Keratinocyte (primary cell): ENCODE data around the gene PLEKHA8. TPM values are rescaled to one million over a fixed set of nuclear protein-coding genes. Genes with fewer than 3 reads are reported as not detected.

Source experiments
- DNase-seq: peaks from one replicate; pipeline ENCODE4 v3.0.0-alpha.2; 2011; ENCODE audit warnings: low read depth, missing footprints, low spot score
- FAIRE-seq: peaks from 2 replicates; lab custom pipeline; 2011; peaks lifted over from hg19 to GRCh38; lab: Jason Lieb, UNC
- H2AFZ ChIP-seq: 2 replicates; pipeline ENCODE4 v1.6.0; 2012; ENCODE audit warnings: low read length, control low read depth, inconsistent platforms; ENCODE audit not compliant: control insufficient read depth
- H3K27ac ChIP-seq: 2 replicates; pipeline ENCODE4 v1.5.1; 2011; ENCODE audit warnings: low read length; ENCODE audit not compliant: control insufficient read depth, insufficient read depth
- H3K27me3 ChIP-seq: 3 replicates; pipeline ENCODE4 v1.6.0; 2011; ENCODE audit warnings: low read length; ENCODE audit not compliant: control insufficient read depth, insufficient read depth; ENCODE audit errors: extremely low read depth
- H3K36me3 ChIP-seq, 2 experiments: 2 replicates in 1 of 2; 3 replicates in 1 of 2; pipeline ENCODE4 v1.5.1; 2011; ENCODE audit warnings: low read length in 2 of 2, mild to moderate bottlenecking in 1 of 2; ENCODE audit not compliant: control insufficient read depth in 2 of 2, insufficient read depth in 2 of 2; ENCODE audit errors: extremely low read depth in 1 of 2
- H3K4me1 ChIP-seq: 3 replicates; pipeline ENCODE4 v1.5.1; 2011; ENCODE audit warnings: low read length; ENCODE audit not compliant: control insufficient read depth, insufficient read depth; ENCODE audit errors: extremely low read depth
- H3K4me2 ChIP-seq: 3 replicates; pipeline ENCODE4 v1.6.0; 2011; ENCODE audit warnings: low read depth, low read length; ENCODE audit not compliant: control insufficient read depth, insufficient read depth; ENCODE audit errors: extremely low read depth
- H3K4me3 ChIP-seq, 3 experiments: fragments of 200-600 bp in 1 of 3; sonication (generic) in 1 of 3; 2 replicates in 2 of 3; 3 replicates in 1 of 3; pipeline ENCODE4 v1.5.1; 2011 to 2016; ENCODE audit warnings: low read length in 3 of 3, mild to moderate bottlenecking in 3 of 3, control low read depth in 2 of 3, inconsistent platforms in 1 of 3, low read depth in 1 of 3, mixed read lengths in 1 of 3, mixed run types in 1 of 3, moderate library complexity in 1 of 3; ENCODE audit not compliant: control insufficient read depth in 2 of 3, insufficient read depth in 2 of 3; ENCODE audit errors: extremely low read depth in 1 of 3
- H3K79me2 ChIP-seq: 2 replicates; pipeline ENCODE4 v1.6.0; 2012; ENCODE audit warnings: low read length; ENCODE audit not compliant: control insufficient read depth, insufficient read depth
- H3K9ac ChIP-seq: 3 replicates; pipeline ENCODE4 v1.6.0; 2011; ENCODE audit warnings: low read length; ENCODE audit not compliant: control insufficient read depth, insufficient read depth; ENCODE audit errors: extremely low read depth
- H3K9me1 ChIP-seq: 3 replicates; pipeline ENCODE4 v1.6.0; 2011; ENCODE audit warnings: low read length; ENCODE audit not compliant: control insufficient read depth, insufficient read depth; ENCODE audit errors: extremely low read depth
- H3K9me3 ChIP-seq: 2 replicates; pipeline ENCODE4 v1.5.1; 2012; ENCODE audit warnings: low read depth, low read length; ENCODE audit not compliant: control insufficient read depth
- H4K20me1 ChIP-seq: 3 replicates; pipeline ENCODE4 v1.6.0; 2011; ENCODE audit warnings: low read length; ENCODE audit not compliant: control insufficient read depth, insufficient read depth; ENCODE audit errors: extremely low read depth
- CTCF ChIP-seq, 3 experiments: IDR thresholded peaks in 1 of 3; conservative IDR thresholded peaks in 1 of 3; optimal IDR thresholded peaks in 1 of 3; 2 replicates in 2 of 3; 3 replicates in 1 of 3; pipeline versions ENCODE3 to v1.5.1; 2011; ENCODE audit warnings: low read length in 3 of 3, mild to moderate bottlenecking in 3 of 3, moderate library complexity in 2 of 3, control low read depth in 1 of 3, inconsistent platforms in 1 of 3; ENCODE audit not compliant: insufficient read depth in 2 of 3; ENCODE audit errors: extremely low read depth in 1 of 3
- EZH2 ChIP-seq: IDR thresholded peaks from one replicate; pipeline ENCODE4 v1.6.1; 2012; ENCODE audit warnings: inconsistent platforms, mild to moderate bottlenecking, low read length, moderate library complexity
- dilution Hi-C: fragments of 300-500 bp; cut with MboI; formaldehyde crosslinking; loops from one replicate; pipeline ENCODE4 v1.7.0; 2020; ENCODE audit warnings: low sequenced_read_pairs; ENCODE audit not compliant: extremely low pct_ligation_motif_present
- polyA plus RNA-seq, 5 experiments: library from polyadenylated mRNA; depleted of rRNA in 3 of 5; stranded (reverse) in 3 of 5; stranded (forward) in 1 of 5; unstranded in 1 of 5; fragments of >200 nt; gene quantifications; 1 replicate in 1 of 5; 2 replicates in 3 of 5; 3 replicates in 1 of 5; pipeline versions ENCODE4 v1.2.1 to v1.2.3, GENCODE V29; 2011 to 2012; ENCODE audit warnings: missing spikeins in 2 of 5, low read depth in 1 of 5, low replicate concordance in 1 of 5

The PLEKHA8 gene
- polyA plus RNA-seq, 1 donor (not counting 4 experiments of a cell fraction or from before 2014, with no cell fraction given), result 9.6 TPM

GRCh38 chr7:30166841-30167235 lies 138.6 kb downstream of the PLEKHA8 start:
- Histone ChIP-seq H3K9me1 (no peaks in the 10 kb centered on the region), H3K9me3 (no peaks in the 10 kb centered on the region), H3K27ac (peak overlapping the region; percentile 77), H3K79me2 (no peaks in the 10 kb centered on the region), H3K4me3 (no peak overlapping the region), H2AFZ (no peak overlapping the region), H4K20me1 (no peaks in the 10 kb centered on the region), H3K4me2 (peak overlapping the region; percentile 55), H3K36me3 (no peaks in the 10 kb centered on the region), H3K9ac (no peak overlapping the region), H3K4me1 (peaks cover 76% of the 10 kb centered on the region), H3K27me3 (no peaks in the 10 kb centered on the region)
- dilution Hi-C loops, result no loop called here
- FAIRE-seq (no peak), DNase-seq (no peak)
- TF ChIP-seq EZH2 (no peak), CTCF (optimal IDR thresholded peaks at IDR 0.05 in 1 of 3, IDR thresholded peaks at IDR 0.05 in 1 of 3, conservative IDR thresholded peaks at IDR 0.05 in 1 of 3; ENCODE audit: extremely low read depth in 1 of 3, insufficient read depth in 2 of 3, low read length in 3 of 3) (no peak)

- no peaks in the 10 kb centered on the region for H3K9me1 ChIP-seq
- no peak for TF ChIP-seq CTCF (optimal IDR thresholded peaks at IDR 0.05 in 1 of 3, IDR thresholded peaks at IDR 0.05 in 1 of 3, conservative IDR thresholded peaks at IDR 0.05 in 1 of 3; ENCODE audit: extremely low read depth in 1 of 3, insufficient read depth in 2 of 3, low read length in 3 of 3)
- TF ChIP-seq EZH2, result no peak
- DNase-seq, result no peak
- no peaks in the 10 kb centered on the region for H3K36me3 ChIP-seq
- no peaks in the 10 kb centered on the region for H3K9me3 ChIP-seq
- H3K79me2 ChIP-seq, result no peaks in the 10 kb centered on the region
- no peak for FAIRE-seq
- H3K4me2 ChIP-seq, result no peak overlapping the region
- H2AFZ ChIP-seq, result no peak overlapping the region
- no peaks in the 10 kb centered on the region for H3K27me3 ChIP-seq
- no peaks in the 10 kb centered on the region for H4K20me1 ChIP-seq
- no peak overlapping the region for H3K9ac ChIP-seq
- no peak overlapping the region for H3K27ac ChIP-seq
- dilution Hi-C loops, result no loop called here
- H3K4me3 ChIP-seq, result no peak overlapping the region
- H3K4me1 ChIP-seq, result peaks cover 78% of the 10 kb centered on the region
These were observed 139.7 kb downstream of the PLEKHA8 start for GRCh38 chr7:30167901-30168300.
